ENCODE results near the gene FBL.
"Not testable (repeated sequence)": the region's sequence is repeated elsewhere in the genome, so short reads cannot be mapped to it uniquely, and the experiment has no call there.

FBL gene

DNA sequence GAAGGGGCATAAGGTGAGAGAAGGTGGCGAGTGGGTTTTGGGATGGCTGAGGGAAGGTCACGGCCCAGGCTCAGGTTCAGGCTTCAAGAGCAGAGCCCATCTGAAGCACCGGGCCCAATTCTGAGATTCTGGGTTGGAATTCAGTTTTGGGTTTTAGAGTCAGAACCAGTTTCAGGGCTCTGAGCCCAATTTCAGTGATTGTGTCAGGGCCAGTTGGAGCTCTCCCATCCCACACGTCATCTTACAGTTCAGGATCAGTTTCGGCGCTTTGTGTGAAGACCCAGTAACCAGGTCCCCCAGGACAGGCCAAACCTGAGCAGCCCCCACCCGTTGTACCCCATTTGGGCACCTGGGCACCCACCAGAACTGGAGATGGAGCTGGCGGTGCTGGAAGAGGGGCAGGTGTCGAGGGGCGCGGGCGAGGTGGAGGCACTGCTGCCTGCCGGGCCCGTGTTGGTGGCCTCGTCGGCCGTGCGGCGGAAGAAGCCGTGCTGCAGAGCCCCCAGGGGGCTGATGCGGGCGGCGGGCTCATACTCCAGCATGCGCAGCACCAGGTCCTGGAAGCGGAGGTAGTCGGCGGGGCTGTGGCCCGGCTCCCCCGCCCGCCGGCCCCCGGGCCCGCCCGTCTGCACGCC, 19.8 kb downstream of the FBL start:
- FAIRE-seq, result no peak

GRCh38 chr19:39825531-39826076, 20.6 kb downstream of the FBL start:
- no peak for FAIRE-seq
- no peak for DNase-seq (ENCODE audit: insufficient read length, low spot score)

More for the DNA sequence above, 19.8 kb downstream of the FBL start:
- no peak for DNase-seq (ENCODE audit: insufficient read length, low spot score)

DNA sequence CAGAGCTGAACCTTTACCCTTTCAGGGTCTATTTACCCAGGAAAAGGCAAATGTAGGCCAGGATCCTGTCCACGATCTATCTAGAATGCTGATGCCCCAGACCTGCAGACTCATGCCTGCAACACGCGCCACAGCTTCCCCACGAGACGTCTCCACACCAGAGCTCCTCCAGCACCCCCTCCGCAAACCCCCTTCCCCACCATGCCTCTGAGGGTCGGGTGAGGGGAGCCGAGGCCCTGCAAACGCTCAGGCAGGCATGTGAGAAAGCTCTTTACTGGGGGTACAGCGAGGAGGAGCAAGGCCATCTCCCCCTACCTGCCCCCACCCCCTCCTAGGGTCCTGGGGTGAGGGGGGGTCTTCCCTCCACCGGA, 21.1 kb downstream of the FBL start:
- no peak for FAIRE-seq
- no peak for DNase-seq (ENCODE audit: insufficient read length, low spot score)

- no peak for FAIRE-seq
- DNase-seq (ENCODE audit: insufficient read length, low spot score), result peak; percentile 69
Observed at GRCh38 chr19:39824143-39825092, 21.8 kb downstream of the FBL start.

GRCh38 chr19:39823686-39824085, 22.5 kb downstream of the FBL start:
- no peak for DNase-seq (ENCODE audit: insufficient read length, low spot score)
- FAIRE-seq, result no peak

DNA sequence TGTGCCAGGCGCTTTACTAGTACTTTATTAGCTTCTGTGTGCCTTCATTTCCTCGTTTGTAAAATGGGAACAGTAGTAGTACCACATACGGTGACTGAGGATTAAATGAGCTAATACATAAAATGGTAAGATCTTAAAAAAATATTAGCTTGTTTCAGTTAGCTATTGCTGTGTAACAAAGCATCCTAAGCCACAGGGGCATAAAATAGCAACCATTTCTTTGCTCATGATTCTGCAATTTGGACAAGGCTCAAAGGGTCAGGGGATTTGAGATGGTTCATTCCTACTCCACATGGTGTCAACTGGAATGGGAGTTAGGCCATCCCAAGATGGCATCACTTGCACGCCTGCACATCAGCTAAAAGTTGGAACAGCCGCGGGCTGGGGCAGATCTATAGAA, 25.5 kb downstream of the FBL start:
- no peak for DNase-seq (ENCODE audit: insufficient read length, low spot score)
- FAIRE-seq, result no peak

GRCh38 chr19:39819786-39820185, 26.4 kb downstream of the FBL start:
- no peak for DNase-seq (ENCODE audit: insufficient read length, low spot score)
- FAIRE-seq, result no peak

- FAIRE-seq (no peak), DNase-seq (ENCODE audit: insufficient read length, low spot score) (no peak)
Observed at GRCh38 chr19:39818626-39819097, 27.5 kb downstream of the FBL start.

DNA sequence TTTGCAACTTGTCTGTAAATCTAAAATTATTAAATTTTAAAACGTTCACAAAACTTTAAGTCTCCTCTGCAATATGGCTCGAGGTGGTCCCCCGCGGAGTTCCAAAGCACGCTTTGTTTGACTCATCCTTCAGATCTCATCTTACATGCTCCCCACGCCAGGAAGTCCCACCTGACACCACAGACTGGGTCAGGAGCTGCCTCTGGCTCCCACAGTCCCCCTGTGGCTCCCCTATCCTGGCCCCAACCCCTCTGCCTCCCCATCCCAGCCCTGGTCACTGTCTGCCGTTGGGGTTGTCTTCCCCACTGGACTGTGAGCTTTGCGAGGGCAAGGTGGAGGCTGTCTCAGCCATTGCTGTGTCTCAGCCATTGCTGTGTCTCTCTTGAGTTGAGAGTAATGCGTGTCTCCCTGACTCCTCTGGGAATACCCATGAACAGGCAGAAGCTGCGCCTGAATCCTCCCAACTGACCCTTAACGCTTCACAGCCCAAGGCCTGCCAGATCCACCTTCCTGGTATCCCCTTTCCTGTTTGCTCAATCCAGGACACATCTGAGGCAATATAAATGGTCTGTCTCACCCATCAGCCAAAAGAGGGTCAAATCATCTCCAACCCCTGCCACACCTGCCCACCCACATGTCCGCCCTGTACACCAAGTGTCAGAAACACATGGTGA, 28.2 kb downstream of the FBL start:
- FAIRE-seq, result no peak
- DNase-seq (ENCODE audit: insufficient read length, low spot score), result no peak

DNA sequence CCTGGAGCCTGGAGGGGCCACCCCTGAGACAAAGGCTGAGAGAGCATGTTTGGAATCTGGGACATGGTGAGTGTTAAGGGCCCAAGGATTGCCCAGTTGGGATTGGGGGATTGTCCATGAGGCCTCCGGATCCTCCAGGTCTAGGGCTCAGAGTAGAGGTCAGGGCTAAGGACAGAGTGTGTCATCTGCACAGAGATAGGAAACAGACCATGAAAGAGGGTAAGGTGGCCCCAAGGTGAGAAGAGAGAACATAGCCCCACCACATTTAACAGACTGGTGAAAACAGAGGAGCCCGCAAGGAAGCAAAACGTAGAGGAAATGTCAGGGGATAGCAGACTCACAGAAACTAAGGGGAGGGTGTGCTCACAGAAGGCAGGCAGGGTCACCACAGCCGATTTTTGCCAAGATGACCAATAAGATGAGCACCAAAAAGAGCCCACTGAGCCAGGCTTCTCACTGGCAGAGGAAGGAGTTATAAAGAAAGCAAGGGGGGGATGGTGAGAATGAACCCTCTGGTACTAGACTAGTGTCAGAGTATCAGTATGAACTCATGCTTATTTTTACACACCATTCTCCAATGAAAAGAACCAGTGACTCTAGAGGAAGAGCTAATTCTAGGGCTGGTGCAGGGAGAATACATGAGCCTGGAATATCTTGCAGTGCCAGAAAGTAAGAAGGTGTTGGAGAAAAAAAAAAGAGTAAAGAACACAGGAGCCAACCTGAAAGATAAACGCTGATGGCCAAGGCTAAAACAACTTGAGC, 29.7 kb downstream of the FBL start:
- DNase-seq (ENCODE audit: insufficient read length, low spot score), result no peak
- no peak for FAIRE-seq

DNA sequence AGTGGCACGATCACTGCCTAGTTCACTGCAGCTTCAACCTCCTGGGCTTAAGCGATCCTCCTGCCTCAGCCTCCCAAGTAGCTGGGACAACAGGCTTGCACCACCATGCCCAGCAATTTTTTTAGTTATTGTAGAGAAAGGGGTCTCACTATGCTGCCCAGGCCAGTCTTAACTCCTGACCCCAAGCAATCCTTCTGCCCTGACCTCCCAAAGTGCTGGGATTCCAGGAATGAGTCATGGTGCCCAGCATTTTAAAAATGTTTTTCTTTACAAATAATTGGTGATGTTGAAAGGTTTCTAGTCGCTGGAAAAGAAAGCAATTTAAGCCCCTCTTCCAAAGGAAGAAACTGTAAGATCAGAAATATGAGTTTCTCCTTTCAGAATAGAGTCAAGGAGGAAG, 31.6 kb downstream of the FBL start:
- FAIRE-seq (no peak), DNase-seq (ENCODE audit: insufficient read length, low spot score) (no peak)

DNA sequence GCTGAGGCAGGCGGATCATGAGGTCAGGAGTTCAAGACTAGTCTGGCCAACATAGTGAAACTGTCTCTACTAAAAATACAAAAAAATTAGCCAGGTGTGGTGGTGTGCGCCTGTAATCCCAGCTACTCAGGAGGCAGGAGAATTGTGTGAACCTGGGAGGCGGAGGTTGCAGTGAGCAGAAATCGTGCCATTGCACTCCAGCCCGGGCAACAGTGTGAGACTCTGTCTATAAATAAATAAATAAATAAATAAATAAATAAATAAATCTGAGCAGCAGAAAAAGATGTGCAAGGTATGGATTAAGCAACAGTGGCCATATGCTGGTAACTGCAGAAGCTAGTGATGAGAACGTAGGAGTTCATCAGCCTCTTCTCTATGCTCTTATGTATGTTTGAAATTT, 32.1 kb downstream of the FBL start:
- DNase-seq (ENCODE audit: insufficient read length, low spot score); FAIRE-seq: not testable (repeated sequence)

DNA sequence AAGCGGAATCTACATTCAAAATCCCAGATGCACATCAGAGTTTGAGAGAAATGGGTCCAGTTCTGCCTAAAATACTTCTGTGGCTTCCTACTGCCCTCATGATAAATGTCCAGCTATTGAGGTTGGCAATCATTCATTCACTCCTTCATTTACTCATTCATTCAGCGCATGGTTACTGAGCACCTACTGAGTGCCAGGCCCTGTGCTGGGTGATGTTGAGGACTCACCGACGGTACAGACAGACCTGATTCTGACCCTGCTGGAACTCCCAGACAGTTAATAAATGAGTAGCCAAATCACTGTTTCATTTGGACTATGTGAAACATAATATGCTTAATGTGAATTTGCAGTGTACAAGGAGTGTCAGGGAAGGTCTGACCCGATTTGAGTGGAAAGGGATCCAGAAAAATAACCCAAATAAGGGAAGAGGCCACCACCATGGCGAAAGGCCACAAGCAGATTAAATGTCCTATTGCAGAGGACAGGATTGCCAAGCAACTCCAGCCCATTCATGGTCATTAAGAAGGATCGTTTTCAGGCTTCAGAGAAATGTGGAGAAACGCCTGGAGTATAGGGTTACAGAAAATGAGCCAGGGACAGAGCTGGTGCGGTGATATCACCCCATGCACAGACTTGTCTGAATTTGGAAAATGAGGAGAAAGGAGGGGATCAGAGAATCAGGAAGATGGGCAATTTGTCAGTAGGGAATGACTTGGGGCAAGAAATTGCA, 32.8 kb downstream of the FBL start:
- DNase-seq (ENCODE audit: insufficient read length, low spot score) (no peak), FAIRE-seq (peak; percentile 9)

GRCh38 chr19:39811064-39811463, 35.1 kb downstream of the FBL start:
- DNase-seq (ENCODE audit: insufficient read length, low spot score) (no peak), FAIRE-seq (no peak)

DNA sequence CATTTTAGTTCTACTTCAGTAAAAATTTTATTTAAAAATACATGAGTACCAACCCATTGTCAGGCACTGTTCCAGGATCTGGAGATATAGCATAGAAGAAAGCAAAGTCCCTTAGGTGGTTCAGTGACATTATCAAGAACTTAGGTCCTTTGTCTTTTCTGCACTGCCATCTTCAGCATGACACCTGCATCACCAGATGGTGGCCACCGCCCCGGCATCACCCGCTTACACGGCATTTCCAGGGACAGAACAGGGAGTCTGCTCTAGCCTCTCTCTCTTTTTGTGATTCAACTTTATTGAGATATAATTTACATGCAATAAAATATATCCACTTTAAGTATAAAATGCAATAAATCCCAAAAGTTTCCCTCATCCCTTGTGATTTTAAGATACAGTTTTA, 35.8 kb downstream of the FBL start:
- FAIRE-seq (no peak), DNase-seq (ENCODE audit: insufficient read length, low spot score) (no peak)

DNA sequence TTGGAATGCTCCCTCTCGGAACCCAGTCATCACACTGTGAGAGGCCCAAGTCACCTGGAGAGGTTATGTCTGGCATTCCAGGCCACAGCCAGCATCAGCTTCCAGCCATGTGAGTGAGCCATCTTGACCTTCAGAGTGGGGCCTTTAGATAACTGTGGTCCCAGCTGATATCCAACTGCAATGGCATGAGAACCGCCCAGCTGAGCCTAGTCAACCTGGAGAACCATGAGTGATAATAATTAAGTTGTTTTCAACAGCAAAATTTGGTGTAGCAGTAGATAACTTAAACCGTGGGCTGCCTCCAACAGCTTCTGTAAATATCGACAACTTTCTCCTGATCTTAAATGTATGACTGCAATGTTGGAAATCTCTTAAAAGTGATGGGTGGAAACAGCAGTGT, 36.8 kb downstream of the FBL start:
- DNase-seq (ENCODE audit: insufficient read length, low spot score) (no peak), FAIRE-seq (no peak)

DNA sequence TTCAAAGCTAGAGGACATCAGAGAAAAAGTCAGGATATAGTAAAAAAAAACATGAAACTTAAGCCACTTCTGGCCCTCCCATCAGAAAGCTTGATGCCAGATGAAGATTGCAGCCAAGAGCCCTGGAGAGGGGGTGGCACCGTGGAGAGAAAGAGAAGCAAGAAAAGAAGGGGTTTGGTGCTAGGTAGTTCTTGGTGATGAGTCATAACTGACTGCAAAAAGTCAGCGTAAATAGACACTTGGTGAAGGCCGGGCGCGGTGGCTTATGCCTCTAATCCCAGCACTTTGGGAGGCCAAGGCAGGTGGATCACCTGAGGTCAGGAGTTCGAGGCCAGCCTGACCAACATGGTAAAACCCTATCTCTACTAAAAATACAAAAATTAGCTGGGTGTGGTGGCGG, 37.5 kb downstream of the FBL start:
- FAIRE-seq; DNase-seq (ENCODE audit: insufficient read length, low spot score): not testable (repeated sequence)

- FAIRE-seq (no peak), DNase-seq (ENCODE audit: insufficient read length, low spot score) (no peak)
Observed at GRCh38 chr19:39807846-39808364, 38.3 kb downstream of the FBL start.

GRCh38 chr19:39805104-39805503, 41.1 kb downstream of the FBL start:
- FAIRE-seq, result no peak
- no peak for DNase-seq (ENCODE audit: insufficient read length, low spot score)

GRCh38 chr19:39802958-39803357, 43.2 kb downstream of the FBL start:
- FAIRE-seq, result no peak
- DNase-seq (ENCODE audit: insufficient read length, low spot score), result no peak
